Measurements from ENCODE around the gene TNPO3. TPM values are rescaled to one million over a fixed set of nuclear protein-coding genes. Genes with fewer than 3 reads are reported as not detected.

TNPO3 gene
- total and polyA plus RNA-seq, 12 donors: 10.6 to 61.1 (median 41.8) TPM

DNA sequence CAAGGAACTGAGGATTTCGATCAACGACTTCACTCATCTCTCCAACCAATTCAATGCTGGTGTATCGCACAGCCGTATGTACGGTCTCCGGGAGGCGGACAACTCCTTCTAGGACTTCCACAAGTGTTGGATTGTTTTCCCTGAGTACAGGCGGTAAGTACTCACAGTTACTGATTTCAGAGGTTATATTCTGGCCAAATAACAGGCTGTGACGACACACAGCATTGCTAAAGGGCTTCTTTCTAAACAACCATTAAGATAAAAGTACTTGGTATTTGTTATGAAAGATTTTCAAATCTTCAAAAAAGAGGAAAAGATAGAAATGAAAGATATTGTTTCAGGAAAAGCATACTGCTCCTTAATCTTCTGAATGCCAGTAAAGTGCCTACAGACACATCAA lies 65.0 kb downstream of the TNPO3 start:
- DNase-seq: peak in 1 of 7 donors; percentile 7
- H3K4me3 ChIP-seq: no peak overlapping the region
- H3K27me3 ChIP-seq: no peaks in the 10 kb centered on the region
- intact Hi-C loops (cut with DNase I): no loop called here
- 82 to 90% (median 84%) methylated on average over 9 of the region's 9 CpGs for WGBS, 4 donors
- TF ChIP-seq, protein P1, sequence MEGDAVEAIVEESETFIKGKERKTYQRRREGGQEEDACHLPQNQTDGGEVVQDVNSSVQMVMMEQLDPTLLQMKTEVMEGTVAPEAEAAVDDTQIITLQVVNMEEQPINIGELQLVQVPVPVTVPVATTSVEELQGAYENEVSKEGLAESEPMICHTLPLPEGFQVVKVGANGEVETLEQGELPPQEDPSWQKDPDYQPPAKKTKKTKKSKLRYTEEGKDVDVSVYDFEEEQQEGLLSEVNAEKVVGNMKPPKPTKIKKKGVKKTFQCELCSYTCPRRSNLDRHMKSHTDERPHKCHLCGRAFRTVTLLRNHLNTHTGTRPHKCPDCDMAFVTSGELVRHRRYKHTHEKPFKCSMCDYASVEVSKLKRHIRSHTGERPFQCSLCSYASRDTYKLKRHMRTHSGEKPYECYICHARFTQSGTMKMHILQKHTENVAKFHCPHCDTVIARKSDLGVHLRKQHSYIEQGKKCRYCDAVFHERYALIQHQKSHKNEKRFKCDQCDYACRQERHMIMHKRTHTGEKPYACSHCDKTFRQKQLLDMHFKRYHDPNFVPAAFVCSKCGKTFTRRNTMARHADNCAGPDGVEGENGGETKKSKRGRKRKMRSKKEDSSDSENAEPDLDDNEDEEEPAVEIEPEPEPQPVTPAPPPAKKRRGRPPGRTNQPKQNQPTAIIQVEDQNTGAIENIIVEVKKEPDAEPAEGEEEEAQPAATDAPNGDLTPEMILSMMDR (IDR thresholded peaks at IDR 0.05): no peak
- peaks cover 0 to 7% of the 10 kb centered on the region in 2 donors for H3K4me1 ChIP-seq (replicated peaks in 1 of 2)
- H3K36me3 ChIP-seq (replicated peaks in 1 of 2): peaks cover 0 to 33% of the 10 kb centered on the region in 2 donors
- H3K27ac ChIP-seq: no peak overlapping the region
- H3K9me3 ChIP-seq (replicated peaks in 1 of 3): no peaks in the 10 kb centered on the region

DNA sequence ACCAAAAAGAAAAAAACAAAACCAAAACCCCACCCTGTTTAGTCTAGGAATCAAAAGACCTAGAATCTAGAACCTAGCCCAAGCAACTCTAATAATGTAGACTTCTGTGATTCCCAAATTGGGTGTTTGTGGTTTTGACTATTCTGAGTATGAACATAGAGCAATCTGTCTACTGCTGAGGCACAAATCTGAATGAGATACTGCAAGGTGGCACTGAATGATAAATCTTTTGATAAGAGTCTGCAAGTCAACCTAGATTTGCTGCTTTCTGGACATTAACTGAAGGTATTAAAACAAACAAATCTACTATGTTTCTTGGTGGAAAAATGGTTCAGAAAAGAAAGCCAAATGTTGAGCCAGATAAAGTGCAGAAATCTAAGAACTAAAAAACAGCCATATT lies 66.5 kb downstream of the TNPO3 start:
- Histone ChIP-seq H3K4me3 (no peak overlapping the region), H3K36me3 (replicated peaks in 1 of 2) (peaks cover 0 to 41% of the 10 kb centered on the region in 2 donors), H3K9me3 (replicated peaks in 1 of 3) (no peaks in the 10 kb centered on the region), H3K27me3 (no peaks in the 10 kb centered on the region), H3K27ac (no peak overlapping the region), H3K4me1 (replicated peaks in 1 of 2) (no peaks in the 10 kb centered on the region)
- intact Hi-C loops (cut with DNase I): no loop called here
- TF ChIP-seq, protein P1 (IDR thresholded peaks at IDR 0.05): no peak
- TF ChIP-seq POLR2A (IDR thresholded peaks at IDR 0.05): no peak
- DNase-seq: no peak

DNA sequence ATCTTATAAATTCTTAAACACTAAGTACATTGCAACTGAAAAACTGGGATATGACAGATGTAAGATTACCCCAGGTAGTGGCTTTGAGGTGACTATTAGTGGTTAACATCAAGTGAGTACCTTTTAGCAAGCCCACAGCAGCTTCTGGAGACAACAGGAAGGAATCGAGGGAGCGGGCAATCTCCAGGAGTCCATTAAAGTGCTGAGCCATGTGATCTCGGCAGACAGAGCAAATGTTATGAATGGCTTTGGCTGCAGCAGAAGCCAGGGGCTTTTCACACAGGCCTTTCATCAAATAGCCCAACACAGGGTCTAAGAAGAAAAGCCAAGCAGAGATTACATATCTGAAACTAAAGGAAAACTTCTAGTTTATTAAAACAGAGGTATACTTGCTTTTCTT lies 68.3 kb downstream of the TNPO3 start:
- TF ChIP-seq POLR2A (IDR thresholded peaks at IDR 0.05): no peak
- TF ChIP-seq, protein P1 (IDR thresholded peaks at IDR 0.05): no peak
- Histone ChIP-seq H3K4me1 (replicated peaks in 1 of 2) (no peaks in the 10 kb centered on the region), H3K4me3 (no peak overlapping the region), H3K36me3 (replicated peaks in 1 of 2) (peaks cover 0 to 54% of the 10 kb centered on the region in 2 donors), H3K27ac (no peak overlapping the region), H3K9me3 (replicated peaks in 1 of 3) (no peaks in the 10 kb centered on the region), H3K27me3 (no peaks in the 10 kb centered on the region)
- intact Hi-C loops (cut with DNase I): no loop called here
- DNase-seq: no peak
- 82 to 94% (median 90%) methylated on average over 3 of the region's 3 CpGs for WGBS, 4 donors

DNA sequence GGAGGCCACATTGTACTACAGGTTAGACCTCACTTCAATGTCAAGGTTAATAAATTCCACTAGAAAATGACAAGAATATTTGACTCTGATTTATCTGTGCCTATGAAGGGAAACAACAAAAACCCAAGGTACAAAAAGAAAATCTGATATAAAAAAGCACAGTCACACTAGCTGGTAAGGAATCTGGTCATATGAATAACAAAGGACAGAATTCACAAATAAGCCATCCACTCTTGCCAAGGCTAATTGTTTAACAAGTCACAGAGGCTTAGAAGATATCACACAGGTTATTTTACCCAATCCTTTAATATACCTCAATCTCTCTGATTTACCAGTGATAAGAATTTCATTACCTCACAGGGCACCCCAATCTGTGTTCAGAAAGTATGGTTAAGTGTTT lies 69.3 kb downstream of the TNPO3 start:
- TF ChIP-seq, protein P1 (IDR thresholded peaks at IDR 0.05): no peak
- no peak for TF ChIP-seq POLR2A (IDR thresholded peaks at IDR 0.05)
- Histone ChIP-seq H3K4me3 (no peak overlapping the region), H3K9me3 (replicated peaks in 1 of 3) (no peaks in the 10 kb centered on the region), H3K27ac (no peak overlapping the region), H3K36me3 (replicated peaks in 1 of 2) (peaks cover 0 to 61% of the 10 kb centered on the region in 2 donors), H3K27me3 (no peaks in the 10 kb centered on the region), H3K4me1 (replicated peaks in 1 of 2) (no peaks in the 10 kb centered on the region)
- intact Hi-C loops (cut with DNase I): no loop called here
- DNase-seq: no peak

All from adrenal gland (tissue), 12 donors.